HepG2 (cell line): ENCODE results near the gene TP73. TPM values are rescaled to one million over a fixed set of nuclear protein-coding genes. Genes with fewer than 3 reads are reported as not detected.

ENCODE experiments used
- ARNT2 ChIP-seq: sonication (generic); formaldehyde crosslinking; IDR thresholded peaks from 2 replicates; pipeline ENCODE4 v1.8.0; 2022; ENCODE audit warnings: mild to moderate bottlenecking, low read depth, missing genetic modification reagents, moderate library complexity
- CBX1 ChIP-seq: IDR thresholded peaks from one replicate; pipeline ENCODE4 v1.6.1; 2016; ENCODE audit warnings: antibody characterized with exemption, low read depth
- KLF12 ChIP-seq: sonication (generic); formaldehyde crosslinking; IDR thresholded peaks from 2 replicates; pipeline ENCODE4 v1.4.0; 2020; ENCODE audit warnings: missing genetic modification reagents, borderline replicate concordance
- KLF16 ChIP-seq, 2 experiments: sonication (generic) in 1 of 2; formaldehyde crosslinking in 1 of 2; IDR thresholded peaks; 2 replicates each; pipeline versions ENCODE4 v1.6.1 to v1.8.0; 2016 to 2023; ENCODE audit warnings: missing genetic modification reagents in 2 of 2, missing compliant biosample characterization in 1 of 2
- PRDM15 ChIP-seq: sonication (generic); formaldehyde crosslinking; IDR thresholded peaks from 2 replicates; pipeline ENCODE4 v1.4.0; 2020; ENCODE audit warnings: missing genetic modification reagents
- PRDM4 ChIP-seq: sonication (generic); formaldehyde crosslinking; IDR thresholded peaks from 2 replicates; pipeline ENCODE4 v1.9.0; 2021; ENCODE audit warnings: missing genetic modification reagents, borderline replicate concordance
- SPEN ChIP-seq: sonication (generic); formaldehyde crosslinking; IDR thresholded peaks from 2 replicates; pipeline ENCODE4 v1.5.1; 2020; ENCODE audit warnings: low read depth, mild to moderate bottlenecking, missing genetic modification reagents
- ZBTB2 ChIP-seq: sonication (generic); formaldehyde crosslinking; IDR thresholded peaks from 2 replicates; pipeline ENCODE4 v1.8.0; 2022; ENCODE audit warnings: low read depth, missing genetic modification reagents
- ZFP90 ChIP-seq: sonication (generic); formaldehyde crosslinking; IDR thresholded peaks from 2 replicates; pipeline ENCODE4 v1.8.0; 2022; ENCODE audit warnings: missing genetic modification reagents, mild to moderate bottlenecking, inconsistent platforms, borderline replicate concordance
- ZNF280D ChIP-seq: sonication (generic); formaldehyde crosslinking; IDR thresholded peaks from 2 replicates; pipeline ENCODE4 v1.5.1; 2020; ENCODE audit warnings: mild to moderate bottlenecking, missing genetic modification reagents
- ZNF350 ChIP-seq: sonication (generic); formaldehyde crosslinking; IDR thresholded peaks from 2 replicates; pipeline ENCODE4 v1.4.0; 2020; ENCODE audit warnings: mild to moderate bottlenecking, low read depth, missing genetic modification reagents, borderline replicate concordance
- ZNF503 ChIP-seq: sonication (generic); formaldehyde crosslinking; IDR thresholded peaks from 2 replicates; pipeline ENCODE4 v1.4.0; 2020; ENCODE audit warnings: missing genetic modification reagents
- polyA plus RNA-seq, 8 experiments: library from polyadenylated mRNA; depleted of rRNA in 3 of 8; stranded (reverse) in 7 of 8; unstranded in 1 of 8; fragments of >200 nt; fragmentation: Illumina TruSeq in 4 of 8; extraction: Trizol in 4 of 8; gene quantifications; 2 replicates each; pipeline versions ENCODE4 v1.2.1 to v1.2.3, GENCODE V29; 2011 to 2016; ENCODE audit warnings: low read depth in 4 of 8, missing spikeins in 1 of 8, mixed read lengths in 1 of 8; ENCODE audit not compliant: insufficient read depth in 1 of 8
- total RNA-seq, 5 experiments: library from RNA; depleted of rRNA; stranded (reverse); fragments of >200 nt; fragmentation: Illumina TruSeq; extraction: Trizol; gene quantifications; 2 replicates each; pipeline ENCODE4 v1.2.3, GENCODE V29; 2016; ENCODE audit warnings: low read depth in 1 of 5

TP73 gene
- total and polyA plus RNA-seq, 2 of the 13 experiments (the other 11 are each of a cell fraction or from before 2014, with no cell fraction given): 0.49 to 1.1 TPM

- 0 out of 2 replicates have a peak, but pooled peaks have one; percentile 24 for TF ChIP-seq PRDM4 (CRISPR knock-in tag)
- TF ChIP-seq KLF12 (CRISPR knock-in tag): no peak
- TF ChIP-seq ZBTB2: 0 out of 2 replicates have a peak, but pooled peaks have one; percentile 8
- peak; percentile 0; the same call in 1 of the 2 replicates for TF ChIP-seq SPEN (CRISPR knock-in tag)
- TF ChIP-seq ZNF503: no peak
- TF ChIP-seq ZNF280D (CRISPR knock-in tag): peak; percentile 8; the same call in 1 of the 2 replicates
- TF ChIP-seq ARNT2: 0 out of 2 replicates have a peak, but pooled peaks have one; percentile 15
- no peak for TF ChIP-seq ZNF350
- 0 out of 2 replicates have a peak, but pooled peaks have one; percentile 4 for TF ChIP-seq PRDM15
- 0 out of 4 replicates have a peak, but pooled peaks of 1 of the 2 experiments have one; percentile 4 for TF ChIP-seq KLF16 (CRISPR knock-in tag; IDR thresholded peaks at IDR 0.05)
- 0 out of 2 replicates have a peak, but pooled peaks have one; percentile 52 for TF ChIP-seq ZFP90 (CRISPR knock-in tag)
- TF ChIP-seq CBX1: no peak
These were observed 120.6 kb downstream of the TP73 start, which contains the start of gene SMIM1 (continued) for GRCh38 chr1:3772715-3773571.
